ENCODE measurements around the gene APOBEC3H.

GRCh38 chr22:39132281-39132680 lies 35.2 kb downstream of the APOBEC3H start:
- TF ChIP-seq POLR2A (IDR thresholded peaks at IDR 0.05) (no peak), CTCF (IDR thresholded peaks at IDR 0.05) (no peak)

Data from thyroid gland (tissue), 4 donors.